VCaP (cell line): ENCODE results near the gene FOLR1.

ENCODE experiments used
- H3K27ac ChIP-seq: fragments of 450-650 bp; 2 replicates; pipeline ENCODE4 v1.5.1; 2017
- CTCF ChIP-seq: fragments of 450-650 bp; conservative IDR thresholded peaks from 2 replicates; pipeline ENCODE4 v1.5.1; 2017; ENCODE audit warnings: mild to moderate bottlenecking, moderate library complexity

The FOLR1 gene

GRCh38 chr11:72233056-72233772 lies 41.3 kb downstream of the FOLR1 start:
- TF ChIP-seq CTCF: no peak
- no peak overlapping the region for H3K27ac ChIP-seq

GRCh38 chr11:72233773-72234513 lies 42.0 kb downstream of the FOLR1 start:
- no peak overlapping the region for H3K27ac ChIP-seq
- no peak for TF ChIP-seq CTCF

- TF ChIP-seq CTCF: no peak
- no peak overlapping the region for H3K27ac ChIP-seq
Measured at GRCh38 chr11:72234514-72234830, 42.5 kb downstream of the FOLR1 start.

- TF ChIP-seq CTCF: no peak
- no peak overlapping the region for H3K27ac ChIP-seq
Measured at GRCh38 chr11:72234920-72235319, 43.0 kb downstream of the FOLR1 start.

GRCh38 chr11:72235351-72236057 lies 43.6 kb downstream of the FOLR1 start:
- TF ChIP-seq CTCF: no peak
- H3K27ac ChIP-seq: no peak overlapping the region

GRCh38 chr11:72236083-72236697 lies 44.2 kb downstream of the FOLR1 start:
- TF ChIP-seq CTCF: no peak
- no peak overlapping the region for H3K27ac ChIP-seq

GRCh38 chr11:72236774-72237111 lies 44.8 kb downstream of the FOLR1 start:
- H3K27ac ChIP-seq: no peak overlapping the region
- TF ChIP-seq CTCF: no peak
